Stimulated activated CD4-positive, alpha-beta T cell treated with anti-CD3 and anti-CD28 coated beads, Interleukin-4, amount 100 ng/mL, for 48 hours (primary cell): ENCODE results near the gene JAM2.
"Not testable (repeated sequence)": the region's sequence is repeated elsewhere in the genome, so short reads cannot be mapped to it uniquely, and the experiment has no call there.

Experiments used
- DNase-seq, 2 donors: peaks; one replicate each; pipeline ENCODE4 v3.0.0-alpha.2; 2020; ENCODE audit warnings: low read depth in 2 of 2

Gene JAM2

GRCh38 chr21:25638660-25639550, at the start of gene JAM2:
Gene JAM2, plus strand, starts transcription at chr21:25639258. Its CDS starts 564 bp downstream, at chr21:25639822.
- DNase-seq = peak; percentile 15 to 23

DNA sequence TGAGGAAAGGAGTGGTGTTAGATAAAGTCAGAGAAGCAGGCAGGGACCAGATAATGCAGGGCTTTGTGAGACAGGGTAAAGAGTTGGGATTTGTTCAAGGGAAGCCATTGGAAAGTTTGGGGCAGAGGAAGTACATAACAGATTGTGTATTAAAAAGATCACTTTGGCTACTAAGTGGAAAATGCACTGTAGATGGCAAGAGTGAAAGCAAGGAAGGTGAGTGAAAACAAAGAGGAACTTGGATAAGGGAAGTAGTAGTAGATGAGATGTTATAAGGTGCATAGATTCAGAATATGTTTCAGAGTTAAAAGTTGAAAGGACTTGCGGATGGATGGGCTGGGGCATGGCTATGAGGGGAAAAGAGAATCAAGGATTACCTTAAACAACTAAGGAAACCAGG, 49.2 kb upstream of the JAM2 start:
- no peak for DNase-seq

GRCh38 chr21:25607151-25608043, 31.7 kb upstream of the JAM2 start, which contains the start of gene MRPL39:
Gene MRPL39, minus strand, starts transcription at chr21:25607481. Its CDS starts 6 bp downstream, at chr21:25607475.
- peak; percentile 86 for DNase-seq

GRCh38 chr21:25608044-25608737, 30.9 kb upstream of the JAM2 start:
- DNase-seq = peak; percentile 63 to 65

GRCh38 chr21:25614441-25614840, 24.6 kb upstream of the JAM2 start:
- no peak for DNase-seq

GRCh38 chr21:25615880-25616279, 23.2 kb upstream of the JAM2 start:
- no peak for DNase-seq

DNA sequence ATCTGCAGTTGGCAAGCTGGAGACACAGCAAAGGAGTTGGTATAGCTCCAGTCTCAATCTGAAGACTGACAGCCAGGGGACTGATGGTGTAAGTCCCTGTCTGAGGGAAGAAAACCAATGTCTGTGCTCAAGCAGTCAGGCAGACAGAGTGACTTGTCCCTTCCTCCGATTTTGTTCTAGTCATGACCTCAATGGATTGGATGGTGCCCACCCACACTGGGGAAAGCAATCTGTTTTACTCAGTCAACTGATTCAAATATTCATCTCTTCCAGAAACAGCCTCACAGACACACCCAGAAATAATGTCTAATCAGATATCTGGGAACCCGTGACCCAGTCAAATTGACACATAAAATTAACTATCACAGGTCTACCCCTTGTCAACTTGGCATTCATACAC, 19.9 kb upstream of the JAM2 start:
- no peak for DNase-seq

DNA sequence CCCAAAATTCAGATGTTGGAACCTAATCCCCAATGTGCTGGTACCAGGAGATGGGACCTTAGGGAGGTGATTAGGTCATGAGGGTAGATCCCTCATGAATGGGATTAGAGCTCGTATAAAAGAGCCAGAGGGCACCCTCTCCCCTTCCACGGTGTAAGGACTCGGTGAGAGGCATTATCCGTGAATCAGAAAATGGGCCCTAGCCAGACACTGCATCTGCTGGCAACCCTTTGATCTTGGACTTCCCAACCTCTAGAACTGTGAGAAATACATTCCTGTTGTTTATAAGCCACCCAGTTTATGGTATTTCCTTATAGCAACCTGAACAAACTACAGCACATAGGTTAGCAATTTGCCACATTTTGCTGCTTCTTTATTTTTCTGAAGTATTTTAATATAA, 14.5 kb upstream of the JAM2 start:
- no peak for DNase-seq

DNA sequence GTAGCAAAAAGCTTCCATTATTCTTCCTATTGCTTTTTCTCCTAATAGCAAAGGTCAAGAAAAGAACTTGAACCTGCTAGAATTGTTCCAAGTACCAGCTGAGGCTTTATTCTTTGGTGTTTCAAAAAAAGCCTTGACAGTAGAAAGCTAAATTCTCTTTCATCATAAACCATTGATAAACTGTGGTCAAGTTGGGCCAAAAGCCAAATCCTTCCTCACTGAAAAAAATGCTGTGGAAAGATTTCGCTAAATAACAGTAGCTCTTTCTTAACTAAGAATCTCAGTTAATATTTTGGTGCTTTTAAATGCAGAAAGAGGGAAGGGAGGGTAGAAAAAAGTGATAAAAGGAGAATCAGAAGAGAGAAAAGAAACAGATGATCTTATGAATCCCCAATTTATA, 14.0 kb upstream of the JAM2 start:
- DNase-seq = no peak

DNA sequence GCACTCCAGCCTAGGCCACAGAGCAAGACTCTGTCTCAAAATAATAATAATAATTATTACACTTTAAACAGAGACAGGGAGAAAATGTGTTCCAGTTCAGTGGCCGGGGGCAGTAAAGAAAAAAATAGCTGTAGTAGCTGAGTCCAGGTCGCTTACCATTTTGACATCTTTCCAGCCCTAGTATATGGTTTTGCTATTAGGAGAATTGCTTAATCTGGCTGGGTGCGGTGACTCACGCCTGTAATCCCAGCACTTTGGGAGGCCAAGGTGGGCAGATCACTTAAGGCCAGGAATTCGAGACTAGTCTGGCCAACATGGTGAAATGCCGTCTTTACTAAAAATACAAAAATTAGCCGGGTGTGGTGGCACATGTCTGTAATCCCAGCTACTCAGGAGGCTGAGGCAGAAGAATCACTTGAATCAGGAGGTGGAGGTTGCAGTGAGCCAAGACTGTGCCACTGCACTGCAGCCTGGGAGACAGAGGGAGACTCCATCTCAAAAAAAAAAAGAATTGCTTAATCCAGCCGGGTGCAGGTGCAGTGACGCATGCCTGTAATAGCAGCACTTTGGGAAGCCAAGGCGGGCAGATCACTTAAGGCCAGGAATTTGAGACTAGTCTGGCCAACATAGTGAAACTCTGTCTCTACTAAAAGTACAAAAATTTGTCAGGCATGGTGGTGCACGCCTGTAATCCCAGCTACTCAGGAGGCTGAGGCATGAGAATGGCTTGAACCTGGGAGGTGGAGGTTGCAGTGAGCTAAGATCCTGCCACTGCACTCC, 13.1 kb upstream of the JAM2 start:
- not testable (repeated sequence) for DNase-seq

- DNase-seq = no peak
Observed at GRCh38 chr21:25626757-25627156, 12.3 kb upstream of the JAM2 start.

GRCh38 chr21:25632296-25632695, 6.8 kb upstream of the JAM2 start:
- no peak for DNase-seq

DNA sequence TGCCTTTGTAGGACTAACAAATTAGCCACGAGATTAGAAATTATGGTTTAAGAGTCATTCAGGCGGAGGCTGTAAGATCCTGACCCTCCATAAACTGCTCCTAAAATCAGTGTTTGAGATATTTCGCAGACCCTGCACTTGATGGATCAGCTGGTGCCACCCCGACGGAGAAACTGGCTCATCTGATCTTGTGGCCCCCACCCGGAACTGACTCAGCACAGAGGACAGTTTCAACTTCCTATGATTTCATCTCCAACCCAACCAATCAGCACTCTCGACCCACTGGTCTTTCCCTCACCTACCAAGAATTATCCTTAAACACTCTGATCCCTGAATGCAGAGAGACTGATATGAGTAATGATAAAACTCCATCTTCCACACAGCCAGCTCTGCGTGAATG, 3.7 kb upstream of the JAM2 start:
- DNase-seq = no peak

DNA sequence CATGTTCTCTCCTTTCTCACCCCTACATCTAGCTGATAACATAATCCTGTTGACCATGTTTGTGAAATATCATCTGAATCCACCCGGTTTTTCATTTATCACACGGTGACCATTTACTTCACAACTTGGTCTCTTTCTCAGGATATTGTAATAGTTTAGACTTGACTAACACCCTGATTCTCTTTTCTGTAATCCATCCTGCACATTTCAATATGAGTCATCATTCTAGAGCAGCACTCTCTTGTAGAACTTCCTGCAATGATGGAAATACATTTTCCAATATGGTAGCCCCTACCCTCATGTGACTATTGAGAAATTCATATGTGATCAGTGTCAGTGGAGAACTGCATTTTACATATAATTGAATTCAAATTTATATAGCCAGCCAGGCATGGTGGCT, 2.3 kb upstream of the JAM2 start:
- no peak for DNase-seq

DNA sequence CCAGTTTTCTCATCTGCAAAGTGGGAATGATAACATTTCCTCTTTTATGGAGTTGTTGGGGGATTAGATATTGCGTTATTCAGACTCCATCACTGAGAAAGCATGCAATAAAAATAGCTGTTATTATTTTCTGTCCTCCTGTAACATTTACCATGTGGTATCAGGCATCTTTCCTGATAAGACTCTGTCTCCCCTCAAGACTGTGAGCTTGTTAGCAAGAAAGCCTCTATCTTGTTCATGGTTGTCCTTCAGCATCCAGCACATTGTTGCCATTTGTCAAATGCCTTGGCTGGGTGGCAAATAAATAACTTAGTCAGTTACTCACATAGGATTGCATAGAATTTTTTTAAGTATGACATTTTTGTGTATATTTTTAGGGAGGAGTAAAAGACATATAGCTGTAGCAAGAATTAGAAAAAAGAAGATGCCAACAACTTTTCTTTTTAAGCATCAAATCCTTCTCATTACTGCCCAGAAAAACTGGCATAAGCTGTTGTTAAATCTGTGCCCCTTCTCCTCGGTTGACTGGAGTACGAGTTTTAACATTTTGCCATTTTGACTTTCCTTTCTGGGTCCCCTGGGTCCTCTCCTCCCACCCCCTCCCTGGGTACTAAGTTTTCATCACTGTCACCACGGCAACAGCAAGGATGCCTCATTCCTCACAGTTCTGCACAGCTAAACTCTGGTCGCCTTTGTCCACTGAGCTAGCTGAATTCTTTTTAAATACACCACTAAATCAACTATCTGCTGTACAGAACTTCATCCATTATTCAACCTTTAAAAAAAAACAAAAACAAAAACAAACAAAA, 1.0 kb upstream of the JAM2 start:
- DNase-seq = no peak

GRCh38 chr21:25639551-25640201, 618 bp downstream of the JAM2 start:
- peak; percentile 15 to 20 for DNase-seq

- no peak for DNase-seq
Observed at GRCh38 chr21:25640202-25640942, 1.3 kb downstream of the JAM2 start.

DNA sequence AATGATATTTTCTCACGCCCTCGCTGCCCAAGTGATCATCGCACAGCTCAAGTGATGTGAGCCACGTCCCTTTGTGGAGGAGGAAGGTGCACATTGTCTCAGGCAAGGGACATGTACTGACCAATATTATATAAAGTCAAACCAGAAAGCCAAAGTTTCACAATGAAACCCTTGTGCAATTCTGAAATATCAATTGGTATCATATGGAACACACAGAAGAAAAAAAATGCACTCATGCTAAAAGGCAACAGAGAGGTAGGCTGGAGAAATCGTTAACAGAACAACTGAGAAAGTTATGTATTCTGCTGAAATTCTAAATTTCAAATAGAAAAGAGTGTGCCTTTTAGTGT, 1.9 kb downstream of the JAM2 start:
- no peak for DNase-seq

DNA sequence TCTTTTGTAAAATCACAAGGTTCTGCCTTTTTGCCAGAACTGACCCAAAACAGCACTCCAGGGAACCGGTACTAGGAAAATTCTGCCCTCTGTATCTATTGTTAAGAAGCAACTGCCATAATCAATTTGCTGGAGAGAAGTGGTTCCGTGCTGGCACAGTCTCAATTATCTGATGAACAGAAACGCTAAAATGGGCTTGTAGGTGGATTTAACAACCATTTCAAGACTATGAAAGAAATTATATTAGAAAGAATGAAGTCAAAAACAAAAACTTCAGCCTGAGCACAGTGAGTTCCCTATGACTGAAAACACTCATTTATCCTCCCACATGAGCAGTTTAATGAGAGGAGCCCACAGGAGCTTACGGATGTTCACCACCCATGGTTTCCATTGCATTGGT, 4.4 kb downstream of the JAM2 start:
- DNase-seq = no peak
